HG03108 (cell line): Measurements from ENCODE around the gene CREG1.
"Not testable (repeated sequence)": the region's sequence is repeated elsewhere in the genome, so short reads cannot be mapped to it uniquely, and the experiment has no call there.

Source experiments
- ATAC-seq: cut with Tn5 transposase; IDR thresholded peaks from one replicate; pipeline ENCODE4 v1.9.1; 2021; ENCODE audit warnings: moderate library complexity; ENCODE audit not compliant: unreplicated experiment

CREG1 gene

DNA sequence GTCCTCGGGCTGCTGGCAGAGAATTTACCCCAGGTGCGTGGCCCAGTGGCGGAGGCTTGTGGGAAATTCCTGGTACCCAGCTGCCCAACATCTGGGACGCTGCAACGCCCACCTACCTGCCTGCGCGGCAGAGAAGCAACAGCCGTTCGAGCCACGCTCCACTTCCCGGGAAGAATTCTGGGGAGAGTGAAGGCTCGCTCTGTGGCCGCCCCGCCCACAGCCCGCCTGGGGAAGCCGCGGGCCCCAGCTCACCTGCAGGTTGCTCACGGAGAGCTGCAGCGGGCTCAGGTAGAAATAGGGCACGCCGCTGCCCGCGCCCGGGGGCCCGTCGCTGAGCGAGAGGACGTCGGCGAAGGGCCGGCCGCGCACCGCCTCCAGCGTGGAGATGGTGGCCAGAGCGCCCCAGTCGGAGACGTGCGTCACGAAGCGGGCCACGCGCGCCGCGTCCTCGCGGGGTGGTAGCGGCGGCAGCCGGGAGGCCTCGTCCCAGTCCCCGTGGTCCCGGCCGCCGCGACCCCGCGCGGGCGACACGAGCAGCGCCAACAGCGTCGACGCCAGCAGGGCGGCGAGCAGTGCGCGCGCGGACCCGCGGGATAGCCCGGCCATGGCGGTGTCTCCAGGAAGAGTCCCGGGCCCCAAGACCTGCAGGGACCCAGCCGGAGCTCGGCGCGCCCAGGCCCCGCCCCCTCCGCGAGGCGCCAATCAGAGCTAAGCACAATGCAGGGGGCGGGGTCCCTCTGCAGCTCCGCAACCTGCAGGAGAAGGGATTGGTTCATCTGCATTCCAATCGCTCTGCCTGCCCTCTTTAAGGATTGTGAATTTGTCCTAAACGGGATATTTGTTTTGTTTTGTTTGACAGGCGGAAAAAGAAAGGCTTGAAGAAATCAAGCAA, at the start of gene CREG1:
CREG1 (minus strand) TSS at position 627 of the 892 bp plus-strand sequence.
- peak; percentile 97 for ATAC-seq

DNA sequence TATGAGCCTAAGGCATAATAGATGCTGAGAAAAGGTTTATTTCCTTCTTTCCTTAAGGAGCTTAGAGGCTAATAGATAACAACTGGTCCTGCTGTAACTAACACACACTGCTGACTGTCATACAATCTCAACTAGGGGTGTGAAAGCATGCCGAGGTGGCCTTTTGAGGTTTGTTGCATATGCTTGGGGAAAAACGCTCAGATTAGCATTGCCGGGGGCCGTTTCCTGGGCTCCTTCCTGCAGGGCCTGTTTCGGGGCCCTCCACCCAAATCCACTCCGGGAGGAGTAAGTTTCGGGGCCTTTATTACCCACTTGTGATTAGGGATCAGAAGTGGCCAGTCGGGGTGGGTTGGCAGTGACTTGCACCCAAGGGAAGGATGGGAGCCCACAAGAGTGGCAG, 49.3 kb upstream of the CREG1 start:
- ATAC-seq: no peak

DNA sequence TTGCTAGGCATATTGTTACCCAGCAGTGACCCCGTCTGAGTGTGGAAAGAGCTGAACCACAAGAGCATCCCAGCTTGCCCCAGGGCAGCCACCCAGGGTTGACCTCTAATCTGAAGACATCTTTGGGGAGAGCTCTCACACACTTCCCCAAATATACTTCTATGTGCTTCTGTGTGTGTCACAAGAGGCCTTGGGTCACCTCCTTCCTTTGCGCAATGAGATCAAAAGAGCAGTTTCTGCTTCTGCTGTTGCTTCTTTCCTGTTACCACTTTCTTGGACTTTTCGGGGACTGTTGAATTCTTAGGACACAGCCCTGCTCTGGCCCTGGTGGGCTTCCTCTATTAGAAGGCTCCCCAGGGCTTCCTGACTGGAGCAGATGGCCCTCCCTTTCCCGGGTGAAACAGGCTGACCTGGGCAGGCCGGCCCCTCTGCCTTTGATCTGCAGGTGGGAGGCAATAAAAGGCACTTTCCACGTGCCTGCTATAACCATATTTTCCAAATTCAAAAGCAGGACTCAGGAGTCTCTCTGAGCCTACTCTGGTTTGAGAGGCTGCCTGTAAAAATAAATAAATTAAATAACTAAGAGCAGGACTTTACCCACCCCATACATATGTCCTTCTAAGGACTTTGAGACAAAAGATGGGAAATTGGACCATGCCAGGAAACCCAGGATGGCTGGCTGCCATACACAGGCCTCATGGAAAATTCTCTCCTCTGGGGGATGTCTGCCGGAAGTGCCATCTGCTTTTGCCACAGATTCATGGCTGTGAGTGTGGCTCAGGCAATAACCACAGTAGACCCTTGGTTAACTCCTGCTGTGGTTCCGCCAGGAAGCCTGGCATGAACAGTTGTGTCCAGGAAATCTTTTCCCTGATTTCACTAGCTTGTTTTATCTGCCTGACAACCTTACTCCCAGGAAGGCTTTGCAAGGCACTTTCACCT, 48.2 kb upstream of the CREG1 start:
- ATAC-seq: no peak

DNA sequence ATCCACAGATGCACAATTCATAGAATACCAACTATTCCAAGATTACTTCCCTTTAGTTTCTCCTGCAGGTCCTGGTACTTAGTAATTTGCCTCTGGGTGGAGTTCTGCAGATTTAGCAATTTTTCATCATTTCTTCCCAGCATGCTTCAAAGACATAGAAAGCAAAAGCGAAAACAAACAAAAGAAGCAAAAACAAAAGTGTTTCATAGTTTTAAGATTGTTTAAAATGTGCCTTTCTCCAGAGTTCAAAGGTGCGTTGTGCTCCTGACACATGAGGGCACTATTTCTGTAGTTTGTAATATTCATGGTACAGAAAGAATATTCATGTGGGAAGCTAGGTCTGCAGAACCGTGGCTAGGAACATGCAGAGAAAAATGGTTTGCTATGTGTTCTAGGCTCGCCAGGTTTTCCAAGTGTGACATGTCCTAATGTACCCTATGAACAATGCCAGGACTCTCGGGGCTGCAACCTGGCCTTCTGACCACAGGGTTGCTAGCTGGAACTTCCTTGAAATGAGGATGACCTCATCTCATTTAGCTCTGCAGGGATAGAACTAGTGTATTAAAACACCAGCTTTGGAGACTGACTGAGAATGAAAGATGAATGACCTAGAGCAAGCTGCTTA, 46.5 kb upstream of the CREG1 start:
- ATAC-seq: peak; percentile 57

DNA sequence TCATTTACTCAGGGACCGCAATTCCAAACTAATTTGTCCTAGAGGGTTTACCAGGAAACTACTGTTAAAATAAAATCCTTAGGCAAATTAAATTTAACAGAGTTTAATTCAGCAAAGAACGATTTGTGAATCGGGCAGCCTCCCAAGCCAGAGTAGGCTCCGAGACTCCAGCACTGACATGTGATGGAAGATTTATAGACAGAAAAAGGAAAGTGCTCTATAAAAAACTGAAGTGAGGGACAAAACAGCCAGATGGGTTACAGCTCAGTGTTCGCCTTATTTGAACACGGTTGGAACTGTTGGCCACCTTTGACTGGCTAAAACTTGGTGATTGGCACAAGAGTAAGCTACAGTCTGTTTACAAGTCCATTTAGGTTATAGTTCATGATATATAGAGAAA, 41.3 kb upstream of the CREG1 start:
- no peak for ATAC-seq

DNA sequence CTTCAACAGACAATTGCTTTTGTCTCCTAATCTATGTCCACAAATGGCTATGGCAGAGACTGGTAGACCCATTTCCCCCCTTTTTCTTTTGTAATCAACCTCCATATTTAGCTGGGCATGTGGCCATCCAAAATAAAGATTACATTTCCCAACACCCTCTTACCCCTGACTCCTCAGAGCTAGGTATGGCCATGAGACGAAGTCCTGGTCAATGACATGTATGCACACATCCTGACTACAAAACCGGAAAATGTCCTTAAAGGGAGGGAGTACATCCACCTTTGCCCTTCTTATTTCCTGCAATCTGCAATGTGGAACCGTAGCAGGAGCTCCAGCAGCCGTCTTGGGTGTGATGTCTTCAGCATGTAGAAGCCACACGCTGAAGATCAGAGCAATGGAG, 40.3 kb upstream of the CREG1 start:
- ATAC-seq: no peak

DNA sequence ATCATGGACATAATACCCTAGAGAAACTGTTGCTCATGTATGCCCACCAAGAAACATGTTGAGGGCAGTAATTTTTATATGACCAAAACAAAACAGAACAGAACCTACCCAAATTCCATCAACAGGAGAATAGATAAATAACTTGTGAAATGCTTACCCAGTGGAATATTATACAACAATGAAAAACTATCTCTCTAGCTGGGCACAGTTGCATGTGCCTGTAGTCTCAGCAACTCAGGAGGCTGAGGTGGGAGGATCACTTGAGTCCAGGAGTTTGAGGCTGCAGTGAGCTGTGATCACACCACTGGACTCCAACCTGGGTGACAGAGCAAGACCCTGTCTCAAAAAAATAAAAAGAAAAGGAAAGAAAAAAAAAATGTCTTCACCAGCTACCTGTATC, 38.9 kb upstream of the CREG1 start:
- no peak for ATAC-seq

DNA sequence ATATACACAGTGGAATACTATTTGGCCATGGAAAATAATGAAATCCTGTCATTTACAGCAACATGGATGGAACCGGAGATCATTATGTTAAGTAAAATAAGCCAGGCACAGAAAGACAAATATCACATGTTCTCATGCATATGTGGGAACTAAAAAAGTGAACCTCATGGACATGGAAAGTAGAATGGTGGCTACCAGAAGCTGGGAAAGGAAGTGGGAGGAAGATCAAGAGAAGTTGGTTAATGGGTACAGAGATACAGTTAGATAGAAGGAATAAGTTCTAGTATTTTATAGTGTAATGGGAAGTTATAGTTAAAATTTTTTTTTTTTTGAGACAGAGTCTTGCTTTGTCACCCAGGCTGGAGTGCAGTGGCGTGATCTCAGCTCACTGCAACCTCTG, 34.8 kb upstream of the CREG1 start:
- no peak for ATAC-seq

DNA sequence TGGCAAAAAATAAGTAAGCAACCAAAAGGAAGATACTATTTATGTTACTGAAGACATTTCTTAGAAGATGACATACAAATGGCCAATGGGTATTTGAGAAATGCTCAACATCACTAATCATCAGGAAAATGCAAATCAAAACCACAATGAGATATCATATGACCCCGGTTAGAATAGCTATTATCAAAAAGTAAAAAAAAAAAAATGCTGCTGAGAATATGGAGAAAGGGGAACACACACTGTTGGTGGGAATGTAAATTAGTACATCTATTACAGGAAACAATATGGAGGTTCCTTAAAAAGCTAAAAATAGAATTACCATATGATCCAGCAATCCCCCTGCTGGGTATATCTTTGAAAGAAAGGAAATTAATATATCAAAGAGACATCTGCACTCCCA, 34.3 kb upstream of the CREG1 start:
- no peak for ATAC-seq

DNA sequence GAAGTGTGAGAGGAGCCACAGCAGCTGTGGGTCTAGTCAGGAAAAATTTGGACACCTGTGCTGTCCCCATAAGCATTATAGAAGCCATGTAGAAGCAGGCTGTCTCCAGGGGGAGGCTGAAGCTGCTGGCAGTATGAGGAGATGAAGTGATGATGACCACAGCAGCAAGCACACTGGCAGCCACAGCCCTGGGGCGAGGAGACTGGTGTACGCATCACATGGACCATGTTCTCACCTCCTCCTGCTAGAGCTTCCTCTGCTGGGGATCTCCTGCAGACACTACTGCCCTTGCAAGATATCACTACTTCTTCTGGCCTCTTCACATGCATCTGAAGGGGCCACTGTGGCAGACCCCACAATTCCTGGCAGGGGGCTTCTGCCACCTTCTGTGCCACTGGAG, 33.8 kb upstream of the CREG1 start:
- no peak for ATAC-seq

DNA sequence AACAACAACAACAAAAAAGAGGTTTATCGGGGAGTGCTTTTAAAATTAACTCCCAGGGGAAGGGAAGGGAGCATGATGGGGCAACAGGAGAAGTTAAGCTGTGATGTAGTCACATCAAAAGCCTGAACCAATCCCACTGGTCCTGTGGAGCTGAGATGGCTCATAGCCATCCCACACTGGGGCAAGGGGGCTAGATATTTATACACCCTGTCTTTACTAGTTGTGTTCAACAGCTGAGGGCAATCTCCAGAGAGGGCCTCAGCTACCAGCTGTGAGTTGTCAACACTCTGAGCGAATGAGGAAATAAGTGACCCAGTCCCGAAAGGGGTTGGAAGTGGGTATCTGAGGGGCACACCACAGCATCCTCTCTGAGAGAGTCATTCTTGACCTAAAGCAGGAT, 31.0 kb upstream of the CREG1 start:
- ATAC-seq: no peak

DNA sequence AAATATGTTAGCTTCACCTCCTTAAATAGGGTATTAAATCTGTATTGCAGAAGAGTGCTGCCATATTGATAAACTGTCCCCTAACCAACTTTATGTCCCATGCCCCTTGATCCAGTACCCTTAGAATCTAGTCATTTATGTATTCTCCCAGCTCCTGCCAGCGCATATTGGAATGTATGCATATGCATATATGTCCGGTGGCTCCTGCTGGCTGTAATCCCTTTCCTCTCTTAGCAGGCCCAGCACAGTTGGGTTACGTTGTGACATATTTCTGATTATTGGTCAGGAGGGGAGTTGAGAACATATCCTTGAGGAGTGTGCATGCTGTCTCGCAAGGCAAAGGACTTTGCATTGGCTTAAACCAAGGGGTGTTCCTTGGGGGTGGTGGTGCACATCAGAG, 29.2 kb upstream of the CREG1 start:
- ATAC-seq: no peak

DNA sequence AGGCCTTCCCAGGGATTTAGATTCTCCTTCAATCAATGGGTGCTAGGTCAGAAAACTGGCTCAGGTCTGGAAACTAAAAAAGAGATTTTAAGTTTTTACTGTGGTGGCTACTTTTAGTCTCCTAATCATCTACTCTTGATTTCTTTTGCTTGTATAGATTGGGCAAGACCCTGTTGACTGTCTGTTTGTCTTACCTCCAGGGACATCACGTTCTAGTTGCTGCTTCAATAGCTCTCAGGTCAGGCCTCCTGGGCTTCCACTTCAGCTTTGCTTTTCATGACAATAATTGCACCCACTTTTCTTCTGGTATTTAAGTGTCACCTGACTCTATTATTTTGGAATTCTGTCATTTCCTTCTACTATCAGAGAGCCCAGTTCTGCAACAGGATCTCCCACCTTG, 28.5 kb upstream of the CREG1 start:
- ATAC-seq: no peak

DNA sequence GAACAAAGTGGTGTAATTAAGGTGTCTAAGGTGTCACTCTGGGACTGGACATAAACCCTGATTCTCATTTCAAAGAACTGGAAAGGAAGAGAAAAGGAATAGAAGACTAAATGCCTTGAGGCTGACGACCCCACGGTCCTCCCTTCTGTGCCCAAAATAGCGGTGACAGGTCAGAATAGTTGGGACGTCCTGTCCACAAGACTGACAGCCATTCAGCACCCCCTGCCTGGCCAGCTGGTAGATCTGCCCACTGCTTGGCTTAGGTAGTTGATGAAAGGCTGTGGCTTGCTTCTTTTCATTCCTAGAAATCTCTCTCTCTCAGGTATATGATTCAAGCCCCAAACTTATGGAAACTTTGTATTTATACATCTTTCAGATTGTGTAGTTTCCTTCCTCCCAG, 26.4 kb upstream of the CREG1 start:
- ATAC-seq: no peak

DNA sequence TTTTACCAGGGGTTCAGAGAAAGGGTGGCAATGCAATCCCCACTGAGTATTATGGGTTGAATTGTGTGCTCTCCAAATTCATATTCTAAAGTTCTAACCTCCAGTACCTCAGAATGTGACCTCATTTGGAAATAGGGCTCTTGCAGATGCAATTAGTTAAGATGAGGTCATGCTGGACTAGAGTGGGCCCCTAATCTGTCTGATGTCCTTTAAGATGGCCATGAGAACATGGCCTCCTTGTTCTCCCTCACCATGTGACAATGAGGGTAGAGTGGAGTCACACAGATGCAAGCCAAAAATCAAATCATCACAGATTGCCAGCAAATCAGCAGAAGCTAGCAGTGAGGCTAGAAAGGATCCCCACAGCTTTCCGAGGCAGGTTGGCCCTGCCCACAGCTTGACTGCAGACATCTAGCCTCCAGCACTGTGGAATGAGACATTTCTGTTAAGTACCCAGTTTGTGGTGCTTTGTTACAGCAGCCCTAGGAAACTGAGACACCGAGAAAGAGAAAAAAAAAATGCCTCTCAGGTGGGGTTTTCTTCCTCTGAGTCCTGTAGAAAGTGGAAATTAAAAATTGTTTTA, 25.5 kb upstream of the CREG1 start:
- ATAC-seq: no peak

DNA sequence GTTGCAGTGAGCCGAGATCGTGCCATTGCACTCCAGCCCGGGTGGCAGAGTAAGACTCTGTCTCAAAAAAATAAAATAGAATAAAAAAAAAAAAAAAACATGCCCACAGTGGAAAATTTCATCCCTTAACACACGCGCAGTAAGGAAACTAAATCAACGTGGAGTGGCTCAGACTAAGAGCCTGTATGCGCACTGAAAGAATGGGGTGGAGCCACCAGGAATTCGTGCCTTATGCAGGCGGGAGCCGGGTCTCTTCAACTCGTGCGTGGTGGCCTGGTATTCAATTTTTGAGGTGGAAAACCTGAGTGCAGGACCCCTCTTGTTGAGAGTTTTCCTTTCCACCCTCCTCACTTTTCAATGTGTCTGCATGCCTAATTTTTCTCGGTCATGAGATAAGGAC, 22.1 kb upstream of the CREG1 start:
- no peak for ATAC-seq

DNA sequence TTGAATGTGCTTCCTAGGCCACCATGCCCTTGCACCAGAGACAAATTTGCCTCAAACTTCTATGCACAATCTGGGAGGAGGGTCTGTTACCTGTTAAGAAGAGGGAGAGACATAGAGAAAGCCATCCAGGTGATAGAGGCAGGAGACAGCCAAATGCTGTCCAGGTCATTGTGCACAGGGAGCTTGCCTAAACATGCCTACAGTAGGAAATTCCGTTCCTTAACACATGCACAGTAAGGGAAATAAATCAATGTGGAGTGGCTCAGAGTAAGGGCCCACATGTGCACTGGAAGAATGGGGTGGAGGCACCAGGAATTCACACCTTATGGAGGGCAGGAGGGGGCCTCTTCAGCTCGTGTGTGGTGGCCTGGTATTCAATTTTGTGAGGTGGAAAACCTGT, 19.5 kb upstream of the CREG1 start:
- ATAC-seq: no peak

DNA sequence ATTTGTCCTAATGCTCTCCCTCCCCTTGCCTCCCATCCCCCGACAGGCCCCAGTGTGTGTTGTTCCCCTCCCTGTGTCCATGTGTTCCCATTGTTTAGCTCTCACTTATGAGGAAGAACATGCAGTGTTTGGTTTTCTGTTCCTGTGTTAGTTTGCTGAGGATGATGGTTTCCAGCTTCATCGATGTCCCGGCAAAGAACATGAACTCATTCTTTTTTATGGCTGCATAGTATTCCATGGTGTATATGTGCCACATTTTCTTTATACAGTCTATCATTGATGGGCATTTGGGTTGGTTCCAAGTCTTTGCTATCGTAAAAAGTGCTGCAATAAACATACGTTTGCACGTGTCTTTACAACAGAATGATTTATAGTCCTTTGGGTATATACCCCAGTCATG, 17.1 kb upstream of the CREG1 start:
- not testable (repeated sequence) for ATAC-seq

DNA sequence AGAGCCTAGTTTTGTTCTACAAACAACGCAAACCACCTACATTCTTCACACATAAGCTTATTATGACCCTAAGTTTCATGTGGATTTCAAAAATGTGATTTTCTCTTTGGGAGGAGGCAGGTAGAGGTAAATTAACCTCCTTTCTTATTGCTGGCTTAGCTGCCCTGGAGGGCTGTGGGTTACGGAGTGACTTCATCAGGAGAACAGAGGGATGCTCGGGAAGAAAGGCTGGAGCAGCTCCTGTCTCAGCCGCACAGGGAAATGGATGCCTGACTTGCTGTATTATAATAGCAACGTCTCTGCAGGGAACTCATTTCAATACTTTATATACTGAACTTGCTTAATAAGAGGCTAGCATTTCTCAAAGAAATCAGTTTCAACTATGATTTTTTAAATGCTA, 14.1 kb upstream of the CREG1 start:
- ATAC-seq: no peak

DNA sequence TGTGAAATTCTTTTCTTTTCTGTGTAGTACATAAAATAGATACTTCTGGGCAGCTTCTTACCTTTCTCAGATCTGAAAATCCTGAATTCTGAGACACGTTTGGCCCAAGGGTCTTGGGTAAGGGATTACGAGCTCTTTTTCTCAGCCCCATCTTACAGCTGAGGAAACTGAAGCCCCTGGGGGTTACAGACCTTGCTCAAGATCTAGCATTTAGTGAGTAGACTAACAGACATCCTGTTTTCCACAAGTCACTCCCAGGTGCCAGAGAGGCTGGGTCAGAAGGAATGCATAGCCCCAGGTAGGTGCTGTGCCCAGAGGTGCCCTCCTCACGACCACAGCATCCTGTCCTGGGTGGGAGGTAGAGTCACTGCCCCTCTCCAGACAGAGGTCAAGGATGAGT, 13.2 kb upstream of the CREG1 start:
- ATAC-seq: no peak

DNA sequence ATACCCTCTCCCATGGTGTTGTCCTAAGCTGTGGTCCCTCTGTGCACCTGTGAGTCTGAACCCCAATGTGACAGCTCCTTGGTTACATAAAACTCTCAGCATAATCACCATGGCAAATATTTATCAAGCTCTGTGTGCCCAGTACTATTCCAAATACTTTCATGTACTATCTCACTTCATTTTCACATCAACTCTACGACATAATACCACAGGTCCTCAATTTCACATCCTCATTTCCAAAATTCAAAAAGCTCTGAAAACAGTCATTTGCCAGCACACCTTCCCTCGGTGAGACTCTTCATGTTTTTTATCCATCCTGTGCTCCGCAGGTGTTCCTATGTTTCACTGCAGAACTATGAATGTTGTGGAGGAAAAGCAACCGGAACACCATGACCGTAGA, 12.4 kb upstream of the CREG1 start:
- no peak for ATAC-seq
